H1 (cell line): ENCODE results near the gene TFF1. TPM values are rescaled to one million over a fixed set of nuclear protein-coding genes. Genes with fewer than 3 reads are reported as not detected.

Source experiments
- CTCF ChIA-PET: fragments of 300-600 bp; sonication (Branson Sonifier 250); formaldehyde crosslinking; loops from one replicate; lab custom pipeline; 2021; ENCODE audit not compliant: partially characterized antibody; lab: Charles Lee
- POLR2A ChIA-PET: fragments of 300-600 bp; sonication (Branson Sonifier 250); formaldehyde crosslinking; loops from one replicate; lab custom pipeline; 2021; ENCODE audit warnings: inconsistent platforms; ENCODE audit not compliant: partially characterized antibody; lab: Charles Lee
- DNase-seq, 2 experiments: peaks; one replicate each; pipeline versions ENCODE4 v3.0.0 to v3.0.0-alpha.2; 2010 to 2022; ENCODE audit warnings: low spot score in 2 of 2, low read depth in 1 of 2, mixed read lengths in 1 of 2
- FAIRE-seq: peaks from 2 replicates; lab custom pipeline; 2011; peaks lifted over from hg19 to GRCh38; lab: Jason Lieb, UNC
- H2AFZ ChIP-seq: 2 replicates; pipeline ENCODE4 v1.8.1; 2012; ENCODE audit warnings: low read length, inconsistent platforms
- H2AK5ac ChIP-seq: 2 replicates; pipeline ENCODE4 v1.6.1; 2013; ENCODE audit warnings: low read depth, low read length
- H2BK120ac ChIP-seq: replicated peaks from 2 replicates; pipeline ENCODE3; 2013; ENCODE audit warnings: low read depth, low read length, inconsistent platforms
- H2BK12ac ChIP-seq: 2 replicates; pipeline ENCODE4 v1.6.1; 2013; ENCODE audit warnings: low read depth, low read length
- H2BK15ac ChIP-seq: 2 replicates; pipeline ENCODE4 v1.6.1; 2013; ENCODE audit warnings: low read length
- H2BK20ac ChIP-seq: 2 replicates; pipeline ENCODE4 v1.6.1; 2013; ENCODE audit warnings: low read length
- H2BK5ac ChIP-seq: 2 replicates; pipeline ENCODE4 v1.6.1; 2013; ENCODE audit warnings: low read depth, low read length
- H3K14ac ChIP-seq: 2 replicates; pipeline ENCODE4 v1.6.1; 2013; ENCODE audit warnings: inconsistent platforms; ENCODE audit not compliant: insufficient read length
- H3K18ac ChIP-seq: 2 replicates; pipeline ENCODE4 v1.6.1; 2013; ENCODE audit warnings: low read length; ENCODE audit errors: extremely low read depth
- H3K23ac ChIP-seq: 2 replicates; pipeline ENCODE4 v1.6.1; 2013; ENCODE audit warnings: inconsistent platforms; ENCODE audit not compliant: insufficient read length
- H3K23me2 ChIP-seq: 2 replicates; pipeline ENCODE4 v1.6.1; 2013; ENCODE audit warnings: low read depth, low read length
- H3K27ac ChIP-seq: 2 replicates; pipeline ENCODE4 v1.6.1; 2011; ENCODE audit warnings: low read depth, low read length, inconsistent platforms
- H3K27me3 ChIP-seq, 4 experiments: replicated peaks in 1 of 4; 1 replicate in 1 of 4; 2 replicates in 3 of 4; pipeline versions ENCODE4 v1.6.1 to v1.8.1; 2011 to 2013; ENCODE audit warnings: low read length in 3 of 4, mild to moderate bottlenecking in 3 of 4, inconsistent platforms in 2 of 4, mixed read lengths in 2 of 4, moderate library complexity in 1 of 4; ENCODE audit not compliant: control insufficient read depth in 3 of 4, insufficient read depth in 3 of 4; ENCODE audit errors: extremely low read depth in 1 of 4
- H3K36me3 ChIP-seq, 4 experiments: 2 replicates each; pipeline versions ENCODE4 v1.6.1 to v1.8.1; 2011 to 2013; ENCODE audit warnings: mild to moderate bottlenecking in 4 of 4, low read length in 3 of 4, moderate library complexity in 2 of 4, control low read depth in 1 of 4, inconsistent platforms in 1 of 4; ENCODE audit not compliant: insufficient read depth in 4 of 4, control insufficient read depth in 2 of 4
- H3K4ac ChIP-seq: replicated peaks from 2 replicates; pipeline ENCODE3; 2013; ENCODE audit warnings: low read length, low read depth, mixed read lengths, inconsistent platforms; ENCODE audit not compliant: insufficient read length
- H3K4me1 ChIP-seq, 4 experiments: replicated peaks in 1 of 4; 1 replicate in 1 of 4; 2 replicates in 3 of 4; pipeline versions ENCODE4 v1.6.1 to v1.8.1; 2011 to 2013; ENCODE audit warnings: low read length in 3 of 4, inconsistent platforms in 2 of 4, mixed read lengths in 1 of 4; ENCODE audit not compliant: insufficient read depth in 4 of 4, control insufficient read depth in 3 of 4
- H3K4me2 ChIP-seq, 2 experiments: 2 replicates each; pipeline versions ENCODE4 v1.6.1 to v1.8.1; 2011 to 2013; ENCODE audit warnings: low read depth in 2 of 2, low read length in 2 of 2, control low read depth in 1 of 2, inconsistent platforms in 1 of 2, mild to moderate bottlenecking in 1 of 2; ENCODE audit not compliant: insufficient read depth in 1 of 2
- H3K4me3 ChIP-seq, 4 experiments: fragments of 200-600, 300-600 bp in 1 of 4; sonication (generic), shearing (Covaris generic), sonication (Bioruptor Twin) in 1 of 4; 2 replicates each; pipeline versions ENCODE4 v1.5.1 to v1.8.1; 2011 to 2016; ENCODE audit warnings: low read length in 4 of 4, low read depth in 3 of 4, control low read depth in 2 of 4, inconsistent platforms in 2 of 4, mild to moderate bottlenecking in 2 of 4, mixed read lengths in 1 of 4, moderate library complexity in 1 of 4; ENCODE audit not compliant: insufficient read depth in 2 of 4; ENCODE audit errors: extremely low read depth in 1 of 4
- H3K56ac ChIP-seq: replicated peaks from 2 replicates; pipeline ENCODE3; 2013; ENCODE audit warnings: low read depth, mild to moderate bottlenecking, mixed read lengths, low read length, inconsistent platforms; ENCODE audit not compliant: insufficient read length
- H3K79me1 ChIP-seq: 2 replicates; pipeline ENCODE4 v1.6.1; 2013; ENCODE audit warnings: low read depth, low read length, control low read depth
- H3K79me2 ChIP-seq, 2 experiments: 2 replicates each; pipeline versions ENCODE4 v1.6.1 to v1.8.1; 2012 to 2013; ENCODE audit warnings: low read length in 2 of 2, mild to moderate bottlenecking in 2 of 2, inconsistent platforms in 1 of 2; ENCODE audit not compliant: insufficient read depth in 2 of 2, control insufficient read depth in 1 of 2
- H3K9ac ChIP-seq, 4 experiments: replicated peaks in 1 of 4; 1 replicate in 1 of 4; 2 replicates in 3 of 4; pipeline versions ENCODE4 v1.6.1 to v1.8.1; 2011 to 2013; ENCODE audit warnings: low read depth in 3 of 4, low read length in 3 of 4, control low read depth in 2 of 4, mild to moderate bottlenecking in 2 of 4, moderate library complexity in 2 of 4, inconsistent platforms in 1 of 4; ENCODE audit errors: extremely low read depth in 1 of 4
- H3K9me3 ChIP-seq, 2 experiments: 2 replicates each; pipeline versions ENCODE4 v1.6.1 to v1.8.1; 2012 to 2013; ENCODE audit warnings: mild to moderate bottlenecking in 2 of 2, moderate library complexity in 2 of 2, control low read depth in 1 of 2, inconsistent platforms in 1 of 2, low read depth in 1 of 2, low read length in 1 of 2, mixed read lengths in 1 of 2; ENCODE audit not compliant: insufficient read depth in 2 of 2
- H4K20me1 ChIP-seq, 2 experiments: replicated peaks in 1 of 2; 2 replicates each; pipeline versions ENCODE3 to v1.8.1; 2011 to 2013; ENCODE audit warnings: inconsistent platforms in 2 of 2, low read length in 2 of 2, mild to moderate bottlenecking in 1 of 2; ENCODE audit not compliant: insufficient read depth in 2 of 2, control insufficient read depth in 1 of 2
- H4K5ac ChIP-seq: 2 replicates; pipeline ENCODE4 v1.6.1; 2013; ENCODE audit warnings: low read length, low read depth, mixed read lengths, inconsistent platforms; ENCODE audit not compliant: insufficient read length
- H4K8ac ChIP-seq: 2 replicates; pipeline ENCODE4 v1.8.0; 2013; ENCODE audit warnings: mild to moderate bottlenecking, moderate library complexity, low read length, inconsistent platforms; ENCODE audit not compliant: insufficient read depth; ENCODE audit errors: extremely low read depth
- H4K91ac ChIP-seq: replicated peaks from 2 replicates; pipeline ENCODE3; 2013; ENCODE audit warnings: low read length, mixed read lengths, inconsistent platforms; ENCODE audit not compliant: insufficient read length
- BRCA1 ChIP-seq: IDR thresholded peaks from 2 replicates; pipeline ENCODE4 v1.6.1; 2012; ENCODE audit warnings: low read depth, low read length, improper control_type of control experiment
- CTBP2 ChIP-seq: IDR thresholded peaks from 2 replicates; pipeline ENCODE4 v1.7.0; 2011; ENCODE audit warnings: borderline replicate concordance, mild to moderate bottlenecking, moderate library complexity, mixed read lengths, low read length; ENCODE audit not compliant: insufficient read depth, insufficient read length
- FOSL1 ChIP-seq: IDR thresholded peaks from 2 replicates; pipeline ENCODE4 v1.6.1; 2011; ENCODE audit warnings: mild to moderate bottlenecking, low read depth, low read length, moderate library complexity; ENCODE audit not compliant: insufficient read depth
- JUN ChIP-seq: IDR thresholded peaks from 2 replicates; pipeline ENCODE4 v1.6.1; 2011; ENCODE audit warnings: low read depth, mild to moderate bottlenecking, improper control_type of control experiment, low read length
- KDM1A ChIP-seq: fragments of 200-600, 300-600 bp; sonication (generic); IDR thresholded peaks from 2 replicates; pipeline ENCODE4 v1.7.1; 2016; ENCODE audit warnings: mild to moderate bottlenecking, low read length, borderline replicate concordance
- KDM5A ChIP-seq: fragments of 200-600 bp; IDR thresholded peaks from 2 replicates; pipeline ENCODE4 v1.7.1; 2012; ENCODE audit warnings: mild to moderate bottlenecking, low read length, inconsistent platforms, mixed read lengths
- NANOG ChIP-seq: IDR thresholded peaks from 2 replicates; pipeline ENCODE4 v1.6.1; 2011; ENCODE audit warnings: low read length, low read depth, mild to moderate bottlenecking, inconsistent platforms; ENCODE audit not compliant: insufficient read depth, poor library complexity, severe bottlenecking
- POLR2AphosphoS5 ChIP-seq: IDR thresholded peaks from 2 replicates; pipeline ENCODE4 v1.6.1; 2011; ENCODE audit warnings: low read depth, low read length
- RNF2 ChIP-seq: fragments of 200-900, 300-1000 bp; sonication (generic); IDR thresholded peaks from 2 replicates; pipeline ENCODE4 v1.7.1; 2016; ENCODE audit warnings: borderline replicate concordance, low read depth, mild to moderate bottlenecking, antibody characterized with exemption, low read length; ENCODE audit not compliant: poor library complexity, severe bottlenecking; ENCODE audit errors: missing control alignments
- SP2 ChIP-seq: IDR thresholded peaks from 2 replicates; pipeline ENCODE4 v1.6.1; 2012; ENCODE audit warnings: mild to moderate bottlenecking, low read length, inconsistent platforms
- WGBS, 2 experiments: shearing (Covaris generic) in 1 of 2; methylation state at CpG; one replicate each; pipeline versions ENCODE4 v1.1.6 to v1.1.7; 2013 to 2015; ENCODE audit warnings: low lambda C conversion rate in 2 of 2, mixed read lengths in 2 of 2, inconsistent platforms in 1 of 2, low coverage in 1 of 2, missing lambda C conversion rate in 1 of 2; ENCODE audit not compliant: insufficient replicate concordance in 2 of 2, insufficient coverage in 1 of 2, insufficient read length in 1 of 2; ENCODE audit errors: extremely low coverage in 1 of 2, missing lambda C conversion rate in 1 of 2; 5-methylcytosine and 5-hydroxymethylcytosine counted together
- polyA plus RNA-seq, 7 experiments: library from polyadenylated mRNA; depleted of rRNA in 3 of 7; stranded (reverse) in 5 of 7; unstranded in 2 of 7; fragments of >200 nt in 5 of 7; fragments of 200-250 nt in 2 of 7; gene quantifications; 1 replicate in 5 of 7; 2 replicates in 1 of 7; 4 replicates in 1 of 7; pipeline versions ENCODE4 v1.2.1 to v1.2.3, GENCODE V29; 2011 to 2013; ENCODE audit warnings: missing spikeins in 2 of 7, mixed read lengths in 2 of 7
- total RNA-seq: library from RNA; stranded (reverse); fragmentation: NEBNext Ultra II Directional; extraction: Animal tissue kit (Norgen Biotek cat#: 25700); gene quantifications from 2 replicates; pipeline ENCODE4 v1.2.1, GENCODE V29; 2021
- TF ChIP-seq, protein P1 (sequence below): IDR thresholded peaks from 2 replicates; pipeline ENCODE4 v1.6.1; 2011; ENCODE audit warnings: low read length, improper control_type of control experiment

Gene TFF1
- total and polyA plus RNA-seq, 2 of the 8 experiments (the other 6 are each of a cell fraction or from before 2014, with no cell fraction given), result not detected

GRCh38 chr21:42373196-42373907 is 7.0 kb upstream of the TFF1 start:
- Histone ChIP-seq H2BK20ac (no peak overlapping the region), H3K4ac (no peak overlapping the region), H3K23ac (no peak overlapping the region), H2BK5ac (no peak overlapping the region), H2AK5ac (no peak overlapping the region), H3K9ac (no peak overlapping the region), H3K4me3 (no peak overlapping the region), H2BK12ac (no peak overlapping the region), H3K14ac (no peak overlapping the region), H3K4me2 (no peak overlapping the region), H3K23me2 (no peaks in the 10 kb centered on the region), H4K8ac (peak overlapping the region; percentile 57), H4K5ac (no peak overlapping the region), H3K4me1 (peaks cover 0 to 7% (median 0%) of the 10 kb centered on the region in 4 experiments; a peak in 5 of 7 replicates), H2BK120ac (no peak overlapping the region), H2BK15ac (no peak overlapping the region), H4K91ac (no peak overlapping the region), H3K79me2 (no peaks in the 10 kb centered on the region), H3K9me3 (no peaks in the 10 kb centered on the region), H3K27ac (no peak overlapping the region), H3K56ac (no peak overlapping the region), H3K79me1 (no peaks in the 10 kb centered on the region), H4K20me1 (no peaks in the 10 kb centered on the region), H3K36me3 (no peaks in the 10 kb centered on the region), H3K27me3 (peaks cover 0 to 2% (median 0%) of the 10 kb centered on the region in 4 experiments; a peak in 1 of 7 replicates), H3K18ac (no peak overlapping the region), H2AFZ (no peak overlapping the region)
- ChIA-PET POLR2A (no interaction called here), CTCF (interaction anchor here (0.6 to 3.8 kb wide), 9 partner anchors 8 to 1318 kb away, joined by 3 to 18 read pairs (median 4); no protein-coding TSS in a partner anchor)
- FAIRE-seq (no peak), DNase-seq (no peak)
- 90% methylated on average over 25 of the region's 25 CpGs; no CpG with 5 or more reads in 1 of the 2 experiments for WGBS, 2 experiments
- TF ChIP-seq SP2 (no peak), NANOG (no peak), FOSL1 (no peak), POLR2AphosphoS5 (no peak), BRCA1 (no peak), JUN (no peak), KDM5A (no peak), RNF2 (no peak), CTBP2 (no peak), KDM1A (no peak)
- TF ChIP-seq, protein P1, sequence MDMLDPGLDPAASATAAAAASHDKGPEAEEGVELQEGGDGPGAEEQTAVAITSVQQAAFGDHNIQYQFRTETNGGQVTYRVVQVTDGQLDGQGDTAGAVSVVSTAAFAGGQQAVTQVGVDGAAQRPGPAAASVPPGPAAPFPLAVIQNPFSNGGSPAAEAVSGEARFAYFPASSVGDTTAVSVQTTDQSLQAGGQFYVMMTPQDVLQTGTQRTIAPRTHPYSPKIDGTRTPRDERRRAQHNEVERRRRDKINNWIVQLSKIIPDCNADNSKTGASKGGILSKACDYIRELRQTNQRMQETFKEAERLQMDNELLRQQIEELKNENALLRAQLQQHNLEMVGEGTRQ, result no peak
